Transverse colon (tissue), 4 donors: Measurements from ENCODE around the gene RPP38. TPM values are rescaled to one million over a fixed set of nuclear protein-coding genes. Genes with fewer than 3 reads are reported as not detected.

Experiments used
- DNase-seq: peaks from one replicate; pipeline ENCODE4 v3.0.0-alpha.2; 2019
- H3K27ac ChIP-seq, 4 donors: fragments of 200-600 bp; sonication (generic); 2 replicates each; pipeline ENCODE4 v1.5.1; 2016 to 2018; ENCODE audit warnings: inconsistent platforms in 4 of 4
- H3K27me3 ChIP-seq: fragments of 200-600 bp; sonication (generic); 2 replicates; pipeline ENCODE4 v1.5.1; 2017; ENCODE audit warnings: inconsistent platforms
- H3K36me3 ChIP-seq, 4 donors: fragments of 200-600 bp; sonication (generic); 2 replicates each; pipeline ENCODE4 v1.5.1; 2017 to 2019; ENCODE audit warnings: inconsistent platforms in 4 of 4
- H3K4me1 ChIP-seq, 4 donors: fragments of 200-600 bp; sonication (generic); 2 replicates each; pipeline ENCODE4 v1.5.1; 2017 to 2020; ENCODE audit warnings: inconsistent platforms in 4 of 4
- H3K4me3 ChIP-seq, 4 donors: fragments of 200-600 bp; sonication (generic); 1 replicate in 1 of 4; 2 replicates in 3 of 4; pipeline versions ENCODE4 v1.5.1 to v1.6.1; 2017 to 2019; ENCODE audit warnings: inconsistent platforms in 4 of 4
- H3K9me3 ChIP-seq, 2 donors: fragments of 200-600 bp; sonication (generic); 2 replicates each; pipeline ENCODE4 v1.5.1; 2017 to 2019; ENCODE audit warnings: inconsistent platforms in 2 of 2
- CTCF ChIP-seq, 5 experiments: fragments of 200-600 bp in 3 of 5; fragments of 450-650 bp in 2 of 5; sonication (generic) in 3 of 5; IDR thresholded peaks; 1 replicate in 2 of 5; 2 replicates in 3 of 5; pipeline ENCODE4 v1.5.1; 2016 to 2017; ENCODE audit warnings: antibody characterized with exemption in 5 of 5, inconsistent platforms in 3 of 5, mild to moderate bottlenecking in 2 of 5, moderate library complexity in 1 of 5
- EP300 ChIP-seq: sonication (generic); formaldehyde crosslinking; IDR thresholded peaks from one replicate; pipeline ENCODE4 v1.6.1; 2017; ENCODE audit warnings: antibody characterized with exemption, low read depth
- POLR2A ChIP-seq: fragments of 450-650 bp; IDR thresholded peaks from one replicate; pipeline ENCODE4 v1.6.1; 2016; ENCODE audit warnings: antibody characterized with exemption, mild to moderate bottlenecking, moderate library complexity
- POLR2AphosphoS5 ChIP-seq, 3 donors: sonication (generic); formaldehyde crosslinking; IDR thresholded peaks; one replicate each; pipeline ENCODE4 v1.6.1; 2016; ENCODE audit warnings: antibody characterized with exemption in 3 of 3
- WGBS, 2 donors: methylation state at CpG; one replicate each; pipeline ENCODE4 v1.1.5; 2018; ENCODE audit warnings: low coverage in 1 of 2; 5-methylcytosine and 5-hydroxymethylcytosine counted together
- in situ Hi-C, 4 donors: fragments of 200-750 bp; cut with MboI; loops; one replicate each; pipeline versions ENCODE4 v1.15.0 to v1.15.1; 2017; ENCODE audit warnings: low sequenced_read_pairs in 3 of 4, low pct_ligation_motif_present in 1 of 4, low pct_unique_long_range_greater_than_20kb in 1 of 4
- intact Hi-C: fragments of 100-400 bp; cut with DNase I; formaldehyde crosslinking; loops from one replicate; pipeline ENCODE4 v1.15.1; 2023; ENCODE audit warnings: low total_unique reads
- total RNA-seq, 4 donors: library from RNA; depleted of rRNA; stranded (reverse); fragments of >200 nt; gene quantifications; one replicate each; pipeline ENCODE4 v1.1.0, GENCODE V29; 2016

RPP38 gene
- total RNA-seq, 4 donors from 2014 or later: 4.1 to 103 (median 20.9) TPM

DNA sequence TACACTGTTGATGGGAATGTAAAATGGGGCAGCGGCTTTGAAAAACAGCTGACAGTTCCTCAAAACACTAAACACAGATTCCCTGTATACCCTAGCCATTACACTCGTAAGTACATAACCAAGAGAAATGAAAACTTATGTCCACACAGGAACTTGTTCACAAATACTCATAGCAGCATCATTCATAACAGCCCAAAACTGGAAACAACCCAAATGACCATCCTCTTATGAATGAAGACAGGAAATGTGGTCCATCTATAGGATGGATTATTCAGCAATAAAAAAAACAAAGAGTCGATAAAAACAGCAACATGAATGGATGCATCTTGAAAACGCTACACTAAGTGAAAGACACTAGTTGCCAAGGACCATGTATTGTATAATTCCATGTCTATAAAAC, 47.6 kb downstream of the RPP38 start:
- no peak for TF ChIP-seq CTCF (IDR thresholded peaks at IDR 0.05)
- no peak for TF ChIP-seq POLR2A
- no peak for TF ChIP-seq EP300
- no peak for TF ChIP-seq POLR2AphosphoS5 (IDR thresholded peaks at IDR 0.05)
- DNase-seq: no peak
- Histone ChIP-seq H3K4me1 (no peaks in the 10 kb centered on the region), H3K4me3 (no peak overlapping the region), H3K27me3 (no peaks in the 10 kb centered on the region), H3K27ac (no peak overlapping the region), H3K9me3 (no peaks in the 10 kb centered on the region), H3K36me3 (no peaks in the 10 kb centered on the region)
- WGBS, 2 donors: 50 to 85% methylated on average over 4 of the region's 4 CpGs
- in situ Hi-C loops: no loop called here
- intact Hi-C loops: no loop called here

DNA sequence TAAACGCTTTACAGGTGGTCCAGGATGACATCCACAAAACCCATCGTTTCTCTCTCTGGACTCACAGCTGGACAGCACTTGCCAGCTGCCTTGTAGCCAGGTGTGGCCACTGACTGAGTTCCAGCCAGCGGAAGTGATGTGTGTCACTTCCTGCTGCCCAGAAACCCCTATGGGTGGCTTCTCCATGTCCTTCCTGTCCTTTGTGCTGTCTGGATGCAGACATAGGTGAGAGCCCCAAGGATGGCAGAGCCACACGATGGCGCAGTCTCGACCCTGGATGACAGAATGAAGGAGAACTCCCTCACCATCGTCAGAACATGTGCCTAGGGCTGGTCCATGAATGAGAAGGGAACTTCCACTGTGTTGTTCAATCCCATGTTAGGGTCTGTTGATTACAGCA, 49.2 kb downstream of the RPP38 start:
- DNase-seq: no peak

DNA sequence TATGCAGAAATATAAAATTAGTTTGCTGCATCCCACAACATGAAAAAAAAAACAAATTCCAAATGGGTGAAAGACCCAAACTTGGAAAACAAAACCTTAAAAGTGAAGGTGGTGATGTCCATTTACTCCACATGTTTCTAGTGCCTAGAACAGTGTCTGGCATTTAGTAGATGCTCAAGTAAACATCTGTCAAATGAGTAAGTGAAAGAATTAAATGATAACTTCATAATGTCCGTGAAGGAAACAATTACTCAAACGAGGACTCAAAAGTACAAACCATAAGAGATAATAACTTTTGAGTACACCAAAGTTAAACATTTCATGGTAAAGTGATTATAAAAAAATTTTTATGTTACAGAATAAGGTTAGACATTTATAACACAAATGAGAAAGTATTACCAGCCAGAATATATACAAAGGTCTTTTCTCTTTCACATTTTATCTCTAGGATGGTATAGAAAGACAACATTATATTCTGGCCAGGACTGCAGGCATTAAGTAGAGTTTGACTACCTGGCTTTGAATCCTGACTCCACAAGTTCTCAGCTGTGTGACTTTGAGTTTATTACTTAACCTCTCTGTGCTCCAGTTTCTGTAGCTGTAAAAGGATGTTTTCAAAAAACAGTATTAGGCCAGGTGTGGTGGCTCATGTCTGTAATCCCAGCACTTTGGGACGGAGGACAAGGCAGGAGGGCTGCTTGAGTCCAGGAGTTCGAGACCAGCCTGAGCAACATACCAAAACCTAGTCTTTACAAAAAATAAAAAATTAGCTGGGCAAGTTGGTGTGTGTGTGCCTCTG, 50.6 kb downstream of the RPP38 start:
- H3K27me3 ChIP-seq: no peaks in the 10 kb centered on the region
- in situ Hi-C loops (no loop called here), intact Hi-C loops (no loop called here)
- no peaks in the 10 kb centered on the region for H3K36me3 ChIP-seq
- TF ChIP-seq POLR2A (no peak), POLR2AphosphoS5 (IDR thresholded peaks at IDR 0.05) (no peak), EP300 (no peak), CTCF (IDR thresholded peaks at IDR 0.05) (no peak)
- H3K9me3 ChIP-seq: no peaks in the 10 kb centered on the region
- DNase-seq: no peak
- 60 to 75% methylated on average over 2 to 4 of the region's 4 CpGs for WGBS, 2 donors
- peaks cover 0 to 16% (median 3%) of the 10 kb centered on the region in 4 donors for H3K4me1 ChIP-seq
- H3K4me3 ChIP-seq: no peak overlapping the region
- H3K27ac ChIP-seq: no peak overlapping the region

More for the DNA sequence above, 49.2 kb downstream of the RPP38 start:
- WGBS, 2 donors: 79 to 84% methylated on average over 2 to 7 of the region's 7 CpGs
- Histone ChIP-seq H3K27ac (no peak overlapping the region), H3K36me3 (no peaks in the 10 kb centered on the region), H3K4me1 (peaks cover 0 to 1% (median 0%) of the 10 kb centered on the region in 4 donors), H3K9me3 (no peaks in the 10 kb centered on the region), H3K4me3 (no peak overlapping the region), H3K27me3 (no peaks in the 10 kb centered on the region)
- in situ Hi-C loops (no loop called here), intact Hi-C loops (no loop called here)
- TF ChIP-seq POLR2AphosphoS5 (IDR thresholded peaks at IDR 0.05) (no peak), EP300 (no peak), POLR2A (no peak), CTCF (IDR thresholded peaks at IDR 0.05) (no peak)

DNA sequence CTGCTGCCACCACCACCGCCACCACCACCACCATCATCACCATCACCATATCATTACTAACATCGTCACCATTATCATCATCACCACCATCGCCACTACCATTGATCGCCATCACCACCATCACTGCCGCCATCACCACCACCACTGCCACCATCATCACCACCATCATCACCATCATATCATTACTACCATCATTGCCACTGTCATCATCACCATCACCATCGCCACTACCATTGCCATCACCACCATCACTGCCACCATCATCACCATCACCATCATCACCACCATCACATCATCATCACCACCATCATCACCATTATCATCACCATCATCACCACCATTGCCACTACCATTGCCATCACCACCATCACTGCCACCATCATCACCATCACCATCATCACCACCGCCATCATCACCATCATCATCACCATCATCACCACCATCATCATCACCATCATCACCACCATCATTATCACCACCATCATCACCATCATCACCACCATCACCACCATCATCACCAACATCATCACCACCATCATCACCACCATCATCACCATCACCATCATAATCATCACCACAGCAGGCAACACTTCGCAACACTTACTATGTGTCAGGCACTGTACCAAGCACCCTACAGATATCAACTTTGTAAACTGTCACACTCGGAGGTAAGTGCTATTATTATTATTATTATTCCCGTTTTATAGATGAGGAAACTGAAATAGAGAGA, 52.1 kb downstream of the RPP38 start:
- in situ Hi-C loops: no loop called here

More for the DNA sequence above, 52.1 kb downstream of the RPP38 start:
- WGBS, 2 donors: 76 to 87% methylated on average over 10 of the region's 10 CpGs
- Histone ChIP-seq H3K4me3 (no peak overlapping the region), H3K27me3 (no peaks in the 10 kb centered on the region), H3K9me3 (no peaks in the 10 kb centered on the region), H3K4me1 (peaks cover 0 to 22% (median 6%) of the 10 kb centered on the region in 4 donors), H3K36me3 (no peaks in the 10 kb centered on the region), H3K27ac (no peak overlapping the region)
- intact Hi-C loops: no loop called here
- TF ChIP-seq EP300 (no peak), POLR2AphosphoS5 (IDR thresholded peaks at IDR 0.05) (no peak), POLR2A (no peak)
- DNase-seq: no peak
